ENCODE measurements around the gene CANX. TPM values are rescaled to one million over a fixed set of nuclear protein-coding genes. Genes with fewer than 3 reads are reported as not detected.

The CANX gene
- total and polyA plus RNA-seq, 9 of the 15 experiments (the other 6 are each of a cell fraction or from before 2014, with no cell fraction given), result 155 to 893 (median 589) TPM

GRCh38 chr5:179732412-179732917, 33.7 kb downstream of the CANX start, which contains the start of gene MAML1 (continued):
- TF ChIP-seq PBX2 (CRISPR knock-in tag; IDR thresholded peaks at IDR 0.05; ENCODE audit: low read depth) (peak; percentile 80), PBX2 (tag; conservative IDR thresholded peaks at IDR 0.05; ENCODE audit: low read depth) (peak; percentile 99), CEBPG (CRISPR knock-in tag; IDR thresholded peaks at IDR 0.05) (no peak), CEBPG (tag; conservative IDR thresholded peaks at IDR 0.05 in 1 of 2, IDR thresholded peaks at IDR 0.05 in 1 of 2) (no peak), NFYB (IDR thresholded peaks at IDR 0.05; ENCODE audit: extremely low read depth, insufficient read length) (peak; percentile 91), TBP (optimal IDR thresholded peaks at IDR 0.05; ENCODE audit: low read depth, low read length) (peak; percentile 93), GABPB1 (CRISPR knock-in tag; IDR thresholded peaks at IDR 0.05) (peak; percentile 54; the same call in 1 of the 2 replicates), RAD21 (CRISPR knock-in tag; conservative IDR thresholded peaks at IDR 0.05 in 1 of 2, IDR thresholded peaks at IDR 0.05 in 1 of 2) (0 out of 4 replicates have a peak, but pooled peaks of 1 of the 2 experiments have one; percentile 9), SIN3A (IDR thresholded peaks at IDR 0.05; ENCODE audit: borderline replicate concordance in 2 of 2, control insufficient read depth in 1 of 2, low read depth in 2 of 2, low read length in 2 of 2) (peak in 1 of 2 experiments; percentile 27; a peak in 2 of 4 replicates), MTA3 (IDR thresholded peaks at IDR 0.05; ENCODE audit: borderline replicate concordance) (0 out of 2 replicates have a peak, but pooled peaks have one; percentile 72), MAZ (CRISPR knock-in tag; conservative IDR thresholded peaks at IDR 0.05 in 1 of 2, IDR thresholded peaks at IDR 0.05 in 1 of 2) (peak; percentile 31 to 48; a peak in 1 of 4 replicates), MBD2 (IDR thresholded peaks at IDR 0.05; ENCODE audit: borderline replicate concordance, low read depth) (peak; percentile 86; the same call in 1 of the 2 replicates), ZNF316 (IDR thresholded peaks at IDR 0.05) (peak; percentile 46), ELF1 (tag; IDR thresholded peaks at IDR 0.05) (peak; percentile 80), SRF (CRISPR knock-in tag; IDR thresholded peaks at IDR 0.05) (peak in 1 of 2 experiments; percentile 85; a peak in 2 of 4 replicates), NFRKB (IDR thresholded peaks at IDR 0.05; ENCODE audit: low read depth) (peak; percentile 36; the same call in 1 of the 2 replicates), RBM25 (IDR thresholded peaks at IDR 0.05; ENCODE audit: low read depth, low read length, severe bottlenecking) (peak; percentile 74), ETV5 (CRISPR knock-in tag; IDR thresholded peaks at IDR 0.05; ENCODE audit: low read depth) (peak; percentile 22; the same call in 1 of the 2 replicates), ARID4B (CRISPR knock-in tag; IDR thresholded peaks at IDR 0.05) (no peak; the same call in 1 of the 2 replicates), ZNF263 (CRISPR knock-in tag; IDR thresholded peaks at IDR 0.05; ENCODE audit: borderline replicate concordance) (no peak), HDAC2 (IDR thresholded peaks at IDR 0.05) (no peak)
